ENCODE data around the gene LYZL4.

Gene LYZL4, protein sequence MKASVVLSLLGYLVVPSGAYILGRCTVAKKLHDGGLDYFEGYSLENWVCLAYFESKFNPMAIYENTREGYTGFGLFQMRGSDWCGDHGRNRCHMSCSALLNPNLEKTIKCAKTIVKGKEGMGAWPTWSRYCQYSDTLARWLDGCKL

GRCh38 chr3:42410370-42411131, at the start of gene LYZL4:
Gene LYZL4, minus strand, starts transcription at chr3:42410610. Its CDS starts 3,359 bp downstream, at chr3:42407251.
- no peak for FAIRE-seq

- FAIRE-seq = no peak
Observed at GRCh38 chr3:42459151-42459550, 48.7 kb upstream of the LYZL4 start.

- no peak for FAIRE-seq
Observed at GRCh38 chr3:42456211-42456610, 45.8 kb upstream of the LYZL4 start.

DNA sequence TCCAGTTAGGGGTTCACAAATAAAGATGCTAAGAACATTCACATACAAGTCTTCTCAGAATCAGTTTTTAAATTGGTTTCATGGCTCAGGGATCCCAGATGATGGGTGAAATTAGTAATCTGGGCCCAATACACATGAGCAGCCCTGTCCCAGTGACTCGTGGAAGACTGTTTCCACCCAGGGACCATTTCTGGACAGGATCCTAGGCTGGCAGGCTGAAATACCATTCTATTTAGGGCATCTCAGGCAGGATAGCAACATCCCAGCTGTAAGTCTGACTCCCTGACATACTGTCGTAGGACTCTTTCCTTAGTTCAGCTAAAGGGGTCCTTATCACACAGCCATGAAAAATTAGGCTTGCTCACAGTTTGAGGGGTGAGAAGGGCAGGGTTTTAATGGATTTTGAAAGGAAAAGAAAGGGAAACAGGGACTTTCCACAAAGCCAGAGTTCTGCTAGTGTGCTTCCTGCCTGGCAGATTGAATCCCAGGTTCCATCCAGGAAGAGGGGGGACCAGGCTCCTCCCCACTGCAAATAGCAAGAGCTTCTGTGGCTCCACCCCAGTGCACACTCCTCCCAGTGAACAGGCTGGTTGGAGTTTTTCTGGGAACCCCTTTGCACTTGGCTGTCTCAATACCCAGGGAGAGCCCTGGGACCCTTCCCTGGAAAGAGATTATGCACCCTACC, 41.3 kb upstream of the LYZL4 start:
- no peak for FAIRE-seq

GRCh38 chr3:42451116-42451515, 40.7 kb upstream of the LYZL4 start:
- no peak for FAIRE-seq

GRCh38 chr3:42450567-42450966, 40.2 kb upstream of the LYZL4 start:
- FAIRE-seq = no peak

DNA sequence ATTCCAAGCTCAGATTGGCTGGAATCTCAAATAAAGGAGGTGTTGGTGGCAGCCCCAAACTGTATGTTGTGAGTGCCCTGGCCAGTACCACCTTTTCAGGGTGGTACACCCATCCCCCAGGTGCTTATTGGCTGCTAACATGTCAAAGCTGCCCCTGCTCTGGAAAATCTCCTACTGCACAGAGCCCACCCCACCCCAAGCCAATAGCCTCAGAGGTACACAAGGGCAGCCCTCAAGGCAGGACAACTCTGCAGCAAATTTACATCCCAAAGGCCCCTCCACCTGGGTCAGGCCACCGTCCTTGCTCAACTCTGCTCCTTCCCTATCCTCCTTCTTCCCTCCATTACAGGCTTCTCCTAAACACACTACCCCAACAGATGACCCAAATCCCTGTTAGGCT, 37.1 kb upstream of the LYZL4 start:
- no peak for FAIRE-seq

DNA sequence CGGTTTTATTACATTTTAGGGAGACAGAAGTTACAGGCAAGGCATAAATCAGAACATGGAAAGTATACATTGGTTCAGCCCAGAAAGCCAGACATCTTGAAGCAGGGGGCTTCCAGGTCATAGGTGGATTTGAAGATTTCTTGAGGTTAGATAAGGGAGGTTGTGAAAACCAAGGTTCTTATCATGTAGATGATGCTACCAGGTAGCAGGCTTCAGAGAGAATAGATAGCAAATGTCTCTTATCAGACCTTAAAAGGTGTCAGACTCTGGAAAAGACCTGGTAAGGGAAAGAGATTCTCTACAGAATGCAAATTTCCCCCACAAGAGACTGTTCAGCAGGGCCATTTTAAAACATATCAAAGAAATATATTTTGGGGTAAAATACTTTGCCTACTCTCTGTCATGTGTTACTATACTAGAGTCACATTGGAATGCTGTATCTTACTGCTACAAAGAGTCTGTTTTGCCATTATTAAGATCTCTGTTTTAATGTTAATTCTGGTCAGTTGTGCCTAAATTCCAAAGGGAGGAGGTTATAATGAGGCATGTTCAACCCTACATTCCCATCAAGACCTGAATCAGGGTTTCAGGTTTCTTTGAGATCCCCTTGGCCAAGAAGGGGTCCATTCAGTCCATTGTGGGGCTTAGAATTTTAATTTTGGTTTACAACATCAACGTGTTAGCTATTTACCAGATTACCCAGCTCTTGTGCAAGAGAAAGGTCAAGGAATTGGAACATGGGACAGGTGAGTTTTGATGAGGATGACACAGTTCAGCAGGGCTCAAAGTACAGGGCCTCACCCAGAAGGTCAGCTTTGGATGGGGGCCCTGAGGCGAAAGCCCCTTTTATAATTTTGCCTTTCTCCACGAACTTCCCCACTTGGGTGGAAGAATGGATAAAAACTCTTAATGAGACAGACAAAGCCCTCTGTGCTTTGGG, 36.0 kb upstream of the LYZL4 start:
- FAIRE-seq = no peak

- FAIRE-seq = peak; percentile 51
Observed at GRCh38 chr3:42443819-42444436, 33.5 kb upstream of the LYZL4 start.

DNA sequence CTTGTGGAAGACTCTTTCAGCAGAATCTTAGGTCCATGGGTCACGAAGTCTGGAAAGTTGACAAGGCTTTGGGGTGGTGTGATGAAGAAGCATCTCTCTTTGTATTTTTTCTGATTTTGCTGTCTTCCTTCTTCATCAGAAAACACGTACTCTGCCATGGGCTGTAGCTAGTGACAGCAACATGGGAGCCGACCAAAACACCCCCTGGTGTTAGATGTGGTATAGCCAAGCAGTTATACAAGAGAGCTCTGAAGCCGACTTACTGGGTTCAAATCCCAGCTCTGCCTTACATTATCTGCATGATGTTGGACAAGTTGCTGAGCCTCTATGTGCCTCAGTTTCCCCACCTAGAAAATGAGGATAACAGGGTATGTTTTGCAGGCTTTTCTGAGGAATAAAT, 32.9 kb upstream of the LYZL4 start:
- FAIRE-seq = no peak

DNA sequence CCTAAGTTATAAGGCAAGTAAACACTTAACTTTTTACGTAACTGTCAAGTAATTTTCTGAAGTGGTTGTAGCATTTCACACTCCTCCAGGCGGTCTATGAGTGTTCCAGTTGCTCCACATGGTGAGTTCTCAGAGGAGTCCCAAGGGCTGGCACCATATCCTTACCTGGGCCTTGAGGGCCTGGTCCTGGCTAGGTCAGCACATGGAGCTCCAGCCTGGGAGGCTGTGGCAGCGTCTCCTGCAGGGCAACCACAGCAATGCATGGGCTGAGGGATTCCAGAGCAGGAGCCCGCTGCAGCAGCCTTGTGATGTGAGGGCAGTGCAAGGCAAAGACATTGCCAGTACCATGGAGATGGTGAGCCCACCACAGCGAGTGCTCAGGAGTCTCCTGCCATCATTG, 32.2 kb upstream of the LYZL4 start:
- FAIRE-seq = no peak

DNA sequence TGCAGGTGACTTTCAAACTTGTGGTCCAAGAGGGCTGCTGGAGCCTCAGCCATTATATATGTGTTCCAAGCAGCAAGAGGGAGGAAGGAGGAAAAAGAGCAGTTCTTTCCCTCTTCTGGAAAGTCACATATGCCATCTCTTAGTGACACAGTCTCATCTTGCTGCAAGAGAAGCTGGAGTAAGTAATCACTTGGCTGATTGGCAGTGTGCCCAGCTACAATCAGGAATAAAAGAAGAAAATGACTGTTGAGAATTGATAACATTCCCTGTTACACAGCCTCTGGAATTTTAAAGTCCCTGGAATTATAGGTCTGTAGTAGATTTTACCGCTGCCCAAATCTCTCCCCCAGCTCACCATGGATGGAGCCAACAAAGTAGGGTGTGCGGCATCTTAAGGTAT, 31.4 kb upstream of the LYZL4 start:
- no peak for FAIRE-seq

DNA sequence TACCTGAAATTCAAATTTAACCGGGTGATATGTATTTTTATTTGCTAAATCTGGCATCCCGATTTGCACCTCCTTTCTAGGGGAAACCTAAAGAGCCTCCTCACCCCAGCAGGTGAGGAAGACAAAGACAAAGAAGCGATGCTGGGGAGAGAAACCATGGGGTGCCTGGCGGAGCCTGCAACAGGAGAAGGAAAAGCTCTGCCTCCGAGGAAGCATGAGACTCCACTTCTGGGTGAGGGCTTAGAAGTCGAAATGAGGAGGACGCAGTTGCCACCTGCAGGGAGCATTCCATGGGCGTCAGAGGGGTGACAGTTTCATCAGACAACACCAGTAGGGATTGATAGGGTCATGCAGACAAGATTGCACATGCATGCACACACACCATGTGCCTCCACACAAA, 30.5 kb upstream of the LYZL4 start:
- FAIRE-seq = no peak

DNA sequence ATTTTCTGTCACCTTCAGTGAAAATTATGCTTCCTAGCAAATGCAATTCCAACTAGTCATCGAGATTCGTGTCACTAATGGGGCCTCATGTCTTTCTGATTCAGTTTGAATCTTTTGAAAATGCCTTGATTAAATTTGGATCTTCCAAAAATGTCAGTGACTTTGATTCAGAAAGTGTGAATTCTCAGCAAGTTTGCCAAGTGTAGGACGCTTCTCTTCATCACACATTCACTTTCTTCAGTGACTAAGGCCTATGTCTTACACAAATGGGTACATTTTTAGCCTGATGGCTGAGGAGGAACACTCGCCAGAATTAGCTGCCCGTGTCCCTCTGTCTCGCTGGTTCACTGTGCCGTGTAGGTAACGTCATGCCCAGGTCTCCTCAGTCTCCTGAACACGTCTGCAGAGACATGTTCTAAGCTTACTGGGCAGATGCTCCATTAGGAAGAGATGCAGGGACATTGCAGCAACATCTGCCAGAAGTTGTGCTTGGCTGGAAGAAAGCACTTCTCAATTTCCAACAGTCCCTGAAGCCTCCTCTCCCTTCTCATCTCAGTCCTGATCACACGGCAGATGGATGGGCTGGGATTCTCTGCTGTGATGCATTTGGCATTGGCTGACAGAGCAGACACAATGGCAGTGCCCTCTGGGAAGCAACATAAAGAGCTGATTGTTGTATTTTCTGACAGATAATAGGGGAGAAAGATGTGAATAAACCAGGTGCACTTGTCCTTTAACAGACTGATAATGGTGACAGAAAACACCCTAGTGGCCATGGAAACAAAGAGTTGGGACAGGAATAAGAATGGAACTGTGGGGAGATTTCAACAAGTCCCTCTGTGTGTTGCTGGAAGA, 29.1 kb upstream of the LYZL4 start:
- no peak for FAIRE-seq

- no peak for FAIRE-seq
Observed at GRCh38 chr3:42438758-42439157, 28.3 kb upstream of the LYZL4 start.

DNA sequence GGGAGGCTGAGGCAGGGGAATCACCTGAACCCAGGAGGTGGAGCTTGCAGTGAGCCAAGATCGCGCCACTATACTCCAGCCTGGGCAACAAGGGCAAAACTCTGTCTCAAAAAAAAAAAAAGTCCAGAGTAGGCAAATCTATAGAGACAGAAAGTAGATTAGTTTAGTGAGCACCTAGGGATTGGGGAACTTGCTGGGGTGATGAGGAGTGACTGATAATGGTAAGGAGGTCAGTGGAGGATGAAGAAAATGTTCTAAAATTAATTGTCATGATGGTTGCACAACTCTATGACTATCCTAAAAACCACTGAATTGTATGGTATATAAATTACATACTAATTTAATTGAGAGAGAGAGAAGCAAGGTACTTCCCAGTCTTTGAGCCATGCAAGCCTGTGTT, 27.8 kb upstream of the LYZL4 start:
- no peak for FAIRE-seq

- no peak for FAIRE-seq
Observed at GRCh38 chr3:42434777-42435380, 24.5 kb upstream of the LYZL4 start.

GRCh38 chr3:42432485-42432884, 22.1 kb upstream of the LYZL4 start:
- no peak for FAIRE-seq

GRCh38 chr3:42430781-42431532, 20.5 kb upstream of the LYZL4 start:
- FAIRE-seq = no peak

- FAIRE-seq = no peak
Observed at GRCh38 chr3:42428830-42429229, 18.4 kb upstream of the LYZL4 start.
